Peyer's patch (tissue), 4 donors: ENCODE data around the gene KAT2B. TPM values are rescaled to one million over a fixed set of nuclear protein-coding genes. Genes with fewer than 3 reads are reported as not detected.

Source experiments
- DNase-seq, 3 donors: peaks; one replicate each; pipeline ENCODE4 v3.0.0-alpha.2; 2017 to 2019
- H3K27ac ChIP-seq, 4 donors: fragments of 200-600 bp; sonication (generic); one replicate each; pipeline ENCODE4 v1.5.1; 2016 to 2019
- H3K27me3 ChIP-seq, 2 donors: fragments of 200-600 bp; sonication (generic); one replicate each; pipeline ENCODE4 v1.5.1; 2019
- H3K36me3 ChIP-seq, 3 donors: fragments of 200-600 bp; sonication (generic); one replicate each; pipeline ENCODE4 v1.5.1; 2016 to 2019
- H3K4me1 ChIP-seq, 4 donors: fragments of 200-600 bp; sonication (generic); one replicate each; pipeline ENCODE4 v1.5.1; 2016 to 2019
- H3K4me3 ChIP-seq, 4 donors: fragments of 200-600 bp; sonication (generic); 1 replicate in 3 of 4; 2 replicates in 1 of 4; pipeline ENCODE4 v1.5.1; 2016 to 2019; ENCODE audit warnings: mild to moderate bottlenecking in 1 of 4
- H3K9me3 ChIP-seq, 4 donors: fragments of 200-600 bp; sonication (generic); one replicate each; pipeline ENCODE4 v1.5.1; 2016 to 2019; ENCODE audit warnings: mild to moderate bottlenecking in 1 of 4
- CTCF ChIP-seq, 6 experiments: fragments of 450-650 bp in 4 of 6; fragments of 200-600 bp in 2 of 6; sonication (generic) in 1 of 6; IDR thresholded peaks; one replicate each; pipeline ENCODE4 v1.5.1; 2017 to 2019; ENCODE audit warnings: antibody characterized with exemption in 6 of 6, mild to moderate bottlenecking in 3 of 6, moderate library complexity in 1 of 6
- POLR2A ChIP-seq, 2 donors: fragments of 450-650 bp; IDR thresholded peaks; one replicate each; pipeline ENCODE4 v1.5.1; 2017; ENCODE audit warnings: antibody characterized with exemption in 2 of 2, mild to moderate bottlenecking in 2 of 2, moderate library complexity in 2 of 2
- total RNA-seq, 4 donors: library from RNA; depleted of rRNA; stranded (reverse); fragments of >200 nt; gene quantifications; one replicate each; pipeline ENCODE4 v1.1.0, GENCODE V29; 2016

The KAT2B gene
- total RNA-seq, 4 donors from 2014 or later = 28.0 to 46.2 (median 42.9) TPM

GRCh38 chr3:20141316-20141715, 101.1 kb downstream of the KAT2B start:
- TF ChIP-seq CTCF (IDR thresholded peaks at IDR 0.05) (no peak), POLR2A (IDR thresholded peaks at IDR 0.05) (no peak)
- no peaks in the 10 kb centered on the region for H3K4me1 ChIP-seq
- H3K4me3 ChIP-seq = no peak overlapping the region
- no peak overlapping the region for H3K27ac ChIP-seq
- H3K27me3 ChIP-seq = no peaks in the 10 kb centered on the region
- peaks cover 0 to 43% (median 0%) of the 10 kb centered on the region in 3 donors for H3K36me3 ChIP-seq
- H3K9me3 ChIP-seq = no peaks in the 10 kb centered on the region
- no peak for DNase-seq

GRCh38 chr3:20141851-20142250, 101.6 kb downstream of the KAT2B start:
- no peak overlapping the region for H3K4me3 ChIP-seq
- no peaks in the 10 kb centered on the region for H3K9me3 ChIP-seq
- no peak for TF ChIP-seq CTCF (IDR thresholded peaks at IDR 0.05)
- TF ChIP-seq POLR2A (IDR thresholded peaks at IDR 0.05) = no peak
- H3K36me3 ChIP-seq = peaks cover 0 to 43% (median 0%) of the 10 kb centered on the region in 3 donors
- H3K27ac ChIP-seq = no peak overlapping the region
- no peaks in the 10 kb centered on the region for H3K27me3 ChIP-seq
- no peak for DNase-seq
- no peaks in the 10 kb centered on the region for H3K4me1 ChIP-seq

GRCh38 chr3:20142517-20142916, 102.3 kb downstream of the KAT2B start:
- no peak overlapping the region for H3K4me3 ChIP-seq
- DNase-seq = no peak
- no peaks in the 10 kb centered on the region for H3K9me3 ChIP-seq
- H3K27me3 ChIP-seq = no peaks in the 10 kb centered on the region
- TF ChIP-seq CTCF (IDR thresholded peaks at IDR 0.05) = no peak
- TF ChIP-seq POLR2A (IDR thresholded peaks at IDR 0.05) = no peak
- no peak overlapping the region for H3K27ac ChIP-seq
- H3K36me3 ChIP-seq = peaks cover 0 to 36% (median 0%) of the 10 kb centered on the region in 3 donors
- no peaks in the 10 kb centered on the region for H3K4me1 ChIP-seq

- no peaks in the 10 kb centered on the region for H3K27me3 ChIP-seq
- TF ChIP-seq CTCF (IDR thresholded peaks at IDR 0.05) (no peak), POLR2A (IDR thresholded peaks at IDR 0.05) (no peak)
These were observed 103.3 kb downstream of the KAT2B start for GRCh38 chr3:20143519-20143918.

GRCh38 chr3:20145874-20146273, 105.6 kb downstream of the KAT2B start:
- Histone ChIP-seq H3K27me3 (no peaks in the 10 kb centered on the region), H3K36me3 (peaks cover 0 to 21% (median 0%) of the 10 kb centered on the region in 3 donors), H3K27ac (no peak overlapping the region), H3K4me1 (no peaks in the 10 kb centered on the region), H3K9me3 (no peaks in the 10 kb centered on the region), H3K4me3 (no peak overlapping the region)
- no peak for TF ChIP-seq POLR2A (IDR thresholded peaks at IDR 0.05)
- no peak for TF ChIP-seq CTCF (IDR thresholded peaks at IDR 0.05)
- DNase-seq = no peak

More at GRCh38 chr3:20143519-20143918, 103.3 kb downstream of the KAT2B start:
- Histone ChIP-seq H3K27ac (no peak overlapping the region), H3K9me3 (no peaks in the 10 kb centered on the region), H3K4me3 (no peak overlapping the region), H3K4me1 (no peaks in the 10 kb centered on the region), H3K36me3 (peaks cover 0 to 36% (median 0%) of the 10 kb centered on the region in 3 donors)
- DNase-seq = no peak

GRCh38 chr3:20146301-20146700, 106.1 kb downstream of the KAT2B start:
- no peak for DNase-seq
- Histone ChIP-seq H3K4me1 (no peaks in the 10 kb centered on the region), H3K36me3 (peaks cover 0 to 17% (median 0%) of the 10 kb centered on the region in 3 donors), H3K9me3 (no peaks in the 10 kb centered on the region), H3K4me3 (no peak overlapping the region), H3K27me3 (no peaks in the 10 kb centered on the region), H3K27ac (no peak overlapping the region)
- TF ChIP-seq POLR2A (IDR thresholded peaks at IDR 0.05) (no peak), CTCF (IDR thresholded peaks at IDR 0.05) (no peak)
